Measurements from ENCODE around the gene HCRTR1. TPM values are rescaled to one million over a fixed set of nuclear protein-coding genes. Genes with fewer than 3 reads are reported as not detected.
A peak's percentile ranks its signal among the peaks of the same experiment; 100 is the strongest.

The HCRTR1 gene
- total and polyA plus RNA-seq, 10 of the 15 experiments (the other 5 are each of a cell fraction or from before 2014, with no cell fraction given) = not detected

GRCh38 chr1:31571340-31572295 lies 45.9 kb upstream of the HCRTR1 start:
- POLR2A ChIA-PET = interaction anchor here (2.0 kb wide), 1 partner anchor 26 kb away, joined by 8 read pairs; no protein-coding TSS in a partner anchor
- SMC1A ChIA-PET (ENCODE audit: uncharacterized antibody, unreplicated experiment) = interaction anchor here (0.6 to 1.7 kb wide), 15 partner anchors 7 to 444 kb away, joined by 3 to 6 read pairs (median 3); no protein-coding TSS in a partner anchor
- Histone ChIP-seq H3K27ac (ENCODE audit: control insufficient read depth, insufficient read depth) (no peak overlapping the region), H2AFZ (ENCODE audit: control insufficient read depth, low read depth, low read length) (no peak overlapping the region), H3K27me3 (replicated peaks in 1 of 2; ENCODE audit: control insufficient read depth in 2 of 2, insufficient read depth in 2 of 2, low read length in 1 of 2) (no peaks in the 10 kb centered on the region), H3K4me3 (no peak overlapping the region), H4K20me1 (ENCODE audit: control insufficient read depth, insufficient read depth) (no peaks in the 10 kb centered on the region), H3K79me2 (ENCODE audit: control insufficient read depth, insufficient read depth, low read length) (no peaks in the 10 kb centered on the region), H3K9me3 (replicated peaks; ENCODE audit: control insufficient read depth, insufficient read depth, low read length) (no peaks in the 10 kb centered on the region), H3K36me3 (ENCODE audit: control insufficient read depth in 2 of 2, insufficient read depth in 2 of 2, low read length in 1 of 2) (no peaks in the 10 kb centered on the region), H3K4me1 (ENCODE audit: control insufficient read depth, insufficient read depth, low read length) (no peaks in the 10 kb centered on the region; the same call in 1 of the 2 replicates), H3K4me2 (ENCODE audit: control insufficient read depth, insufficient read depth) (no peak overlapping the region), H3K9ac (ENCODE audit: control insufficient read depth, insufficient read depth, low read length) (no peak overlapping the region)
- ATAC-seq (peak; percentile 77), FAIRE-seq (no peak), DNase-seq (ENCODE audit: low read depth, low spot score) (no peak)
- no TSS peak for BruUV-seq (replicated peaks)
- 29% methylated on average over 14 of the region's 14 CpGs for WGBS (ENCODE audit: insufficient coverage, insufficient replicate concordance, low lambda C conversion rate, missing lambda C conversion rate)
- intact Hi-C loops (cut with micrococcal nuclease; ENCODE audit: unreplicated experiment) = no loop called here
- RAD21 ChIA-PET (ENCODE audit: unreplicated experiment) = interaction anchor here (0.8 to 2.1 kb wide), 4 partner anchors 16 to 217 kb away, joined by 3 to 5 read pairs (median 4); no protein-coding TSS in a partner anchor
- in situ Hi-C loops (cut with MboI) = no loop called here
- CTCF ChIA-PET = interaction anchor here (0.7 to 7.3 kb wide), 18 partner anchors 9 to 218 kb away, joined by 3 to 61 read pairs (median 4); partner anchors contain the start of gene HCRTR1
- TF ChIP-seq IKZF1 (conservative IDR thresholded peaks at IDR 0.05) = peak; percentile 71
- TF ChIP-seq GATAD2B (conservative IDR thresholded peaks at IDR 0.05; ENCODE audit: low read depth) = no peak
- peak; percentile 61; the same call in 1 of the 2 replicates for TF ChIP-seq MTA2 (IDR thresholded peaks at IDR 0.05; ENCODE audit: low read depth)
- no peak for TF ChIP-seq CBFB (IDR thresholded peaks at IDR 0.05; ENCODE audit: low read depth)
- TF ChIP-seq E2F4 (IDR thresholded peaks at IDR 0.05; ENCODE audit: low read depth, low read length) = no peak
- no peak for TF ChIP-seq CEBPB (IDR thresholded peaks at IDR 0.05; ENCODE audit: borderline replicate concordance in 1 of 2, low read depth in 2 of 2, low read length in 2 of 2)
- TF ChIP-seq IKZF2 (IDR thresholded peaks at IDR 0.05) = peak; percentile 63 to 67; a peak in 3 of 4 replicates
- TF ChIP-seq BCLAF1 (IDR thresholded peaks at IDR 0.05) = no peak
- TF ChIP-seq RUNX3 (IDR thresholded peaks at IDR 0.05; ENCODE audit: low read length) = peak; percentile 24; the same call in 1 of the 2 replicates
- no peak for TF ChIP-seq ZBTB40 (IDR thresholded peaks at IDR 0.05; ENCODE audit: borderline replicate concordance)
- TF ChIP-seq ZNF274 (IDR thresholded peaks at IDR 0.05; ENCODE audit: insufficient read depth, insufficient read length) = no peak
- peak; percentile 14 for TF ChIP-seq MEF2B (IDR thresholded peaks at IDR 0.05; ENCODE audit: partially characterized antibody, poor library complexity, severe bottlenecking)
- TF ChIP-seq SPI1 (IDR thresholded peaks at IDR 0.05; ENCODE audit: borderline replicate concordance, insufficient read depth, low read depth, low read length) = 0 out of 2 replicates have a peak, but pooled peaks have one; percentile 20
- no peak for TF ChIP-seq YY1 (IDR thresholded peaks at IDR 0.05; ENCODE audit: low read depth, low read length)
